K562 (cell line): ENCODE measurements around the gene LRRC8C. TPM values are rescaled to one million over a fixed set of nuclear protein-coding genes. Genes with fewer than 3 reads are reported as not detected.
"Not testable (repeated sequence)": the region's sequence is repeated elsewhere in the genome, so short reads cannot be mapped to it uniquely, and the experiment has no call there.

Experiments used
- ATAC-seq: fragments of 200-7000 bp; cut with Tn5 transposase; 3 replicates; pipeline ENCODE4 v1.9.1; 2020; ENCODE audit warnings: moderate library complexity
- BruUV-seq: library from RNA; stranded (reverse); fragments of 400-500 nt; replicated peaks from 2 replicates; lab custom pipeline; 2021; lab: Mats Ljungman, UMichigan
- CTCF ChIA-PET: fragments of 300-600 bp; formaldehyde crosslinking; extraction: SDS; loops from one replicate; lab custom pipeline; 2021; ENCODE audit warnings: low intra/inter-chr PET ratio; lab: Yijun Ruan, JAX
- POLR2A ChIA-PET: fragments of 300-600, 350-650 bp; sonication (Branson Sonifier 250); formaldehyde crosslinking; extraction: SDS; loops from one replicate; lab custom pipeline; 2021; ENCODE audit warnings: antibody characterized with exemption, inconsistent platforms; lab: Yijun Ruan, JAX
- DNase-seq, 4 experiments: peaks; one replicate each; pipeline versions ENCODE4 v3.0.0 to v3.0.0-alpha.2; 2011 to 2018; ENCODE audit warnings: low spot score in 3 of 4, mixed read lengths in 3 of 4; ENCODE audit errors: extremely low read depth in 1 of 4
- FAIRE-seq: peaks from 2 replicates; lab custom pipeline; 2011; peaks lifted over from hg19 to GRCh38; lab: Jason Lieb, UNC
- H2AFZ ChIP-seq: 2 replicates; pipeline ENCODE4 v1.6.0; 2011; ENCODE audit warnings: low read depth, low read length, control low read depth, inconsistent platforms
- H3K27ac ChIP-seq: fragments of 200-600 bp; 3 replicates; pipeline ENCODE4 v1.8.0; 2011; ENCODE audit warnings: low read depth, mild to moderate bottlenecking, control low read depth, inconsistent platforms, low read length, moderate library complexity, mixed read lengths; ENCODE audit errors: extremely low read depth
- H3K27me3 ChIP-seq, 2 experiments: fragments of 300-600 bp in 1 of 2; 2 replicates in 1 of 2; 3 replicates in 1 of 2; pipeline versions ENCODE4 v1.6.0 to v1.8.0; 2011; ENCODE audit warnings: inconsistent platforms in 2 of 2, low read length in 2 of 2, mild to moderate bottlenecking in 1 of 2, mixed read lengths in 1 of 2, moderate library complexity in 1 of 2; ENCODE audit not compliant: control insufficient read depth in 2 of 2, insufficient read depth in 2 of 2
- H3K36me3 ChIP-seq: fragments of 300-600 bp; 3 replicates; pipeline ENCODE4 v1.8.0; 2011; ENCODE audit warnings: mild to moderate bottlenecking, low read length, inconsistent platforms; ENCODE audit not compliant: control insufficient read depth, insufficient read depth
- H3K4me1 ChIP-seq, 2 experiments: fragments of 200-600 bp in 1 of 2; replicated peaks in 1 of 2; 2 replicates in 1 of 2; 3 replicates in 1 of 2; pipeline versions ENCODE4 v1.5.1 to v1.8.0; 2011; ENCODE audit warnings: inconsistent platforms in 2 of 2, low read length in 2 of 2, mild to moderate bottlenecking in 1 of 2, mixed read lengths in 1 of 2, moderate library complexity in 1 of 2; ENCODE audit not compliant: control insufficient read depth in 2 of 2, insufficient read depth in 2 of 2
- H3K4me2 ChIP-seq: 2 replicates; pipeline ENCODE4 v1.6.1; 2011; ENCODE audit warnings: low read length, control low read depth, inconsistent platforms, mixed read lengths; ENCODE audit not compliant: insufficient read depth
- H3K4me3 ChIP-seq: fragments of 200-600 bp; sonication (generic), shearing (Covaris generic); 2 replicates; pipeline ENCODE4 v1.5.1; 2016; ENCODE audit warnings: control low read depth, inconsistent platforms
- H3K79me2 ChIP-seq: fragments of 200-600 bp; 3 replicates; pipeline ENCODE4 v1.8.0; 2011; ENCODE audit warnings: low read length, inconsistent platforms; ENCODE audit not compliant: control insufficient read depth, insufficient read depth
- H3K9ac ChIP-seq, 2 experiments: 2 replicates each; pipeline versions ENCODE4 v1.6.0 to v1.6.1; 2011; ENCODE audit warnings: low read depth in 2 of 2, low read length in 2 of 2, control low read depth in 1 of 2, inconsistent platforms in 1 of 2, mild to moderate bottlenecking in 1 of 2, mixed read lengths in 1 of 2; ENCODE audit not compliant: insufficient read depth in 1 of 2
- H3K9me1 ChIP-seq: one replicate; pipeline ENCODE4 v1.6.0; 2011; ENCODE audit warnings: inconsistent platforms, mild to moderate bottlenecking, low read length, moderate library complexity; ENCODE audit not compliant: control insufficient read depth, insufficient read depth
- H3K9me3 ChIP-seq: replicated peaks from 2 replicates; pipeline ENCODE4 v1.5.1; 2011; ENCODE audit warnings: low read depth, low read length, inconsistent platforms; ENCODE audit not compliant: control insufficient read depth, insufficient read depth
- H4K20me1 ChIP-seq: replicated peaks from 2 replicates; pipeline ENCODE4 v1.6.1; 2011; ENCODE audit warnings: low read length, inconsistent platforms, mixed read lengths; ENCODE audit not compliant: control insufficient read depth, insufficient read depth
- ESRRA ChIP-seq: fragments of 450-650 bp; IDR thresholded peaks from 2 replicates; pipeline ENCODE4 v1.6.1; 2014; ENCODE audit warnings: low read depth, mild to moderate bottlenecking, moderate library complexity, borderline replicate concordance
- POLR2B ChIP-seq: fragments of 450-650 bp; IDR thresholded peaks from 2 replicates; pipeline ENCODE4 v1.6.1; 2018; ENCODE audit warnings: low read depth; ENCODE audit not compliant: partially characterized antibody
- PRPF4 ChIP-seq: fragments of 200-400 bp; formaldehyde crosslinking; IDR thresholded peaks from one replicate; pipeline ENCODE4 v1.6.1; 2017; ENCODE audit warnings: low read length, low read depth, mild to moderate bottlenecking; ENCODE audit not compliant: insufficient read depth, poor library complexity, severe bottlenecking
- RBM25 ChIP-seq: fragments of 200-400 bp; formaldehyde crosslinking; IDR thresholded peaks from 2 replicates; pipeline ENCODE4 v1.6.1; 2018; ENCODE audit warnings: low read length, low read depth, moderate library complexity; ENCODE audit not compliant: severe bottlenecking
- SMARCC2 ChIP-seq: fragments of 450-650 bp; IDR thresholded peaks from 2 replicates; pipeline ENCODE4 v1.6.1; 2017; ENCODE audit warnings: antibody characterized with exemption, moderate library complexity, mild to moderate bottlenecking, low read depth
- SNRNP70 ChIP-seq: fragments of 200-400 bp; formaldehyde crosslinking; optimal IDR thresholded peaks from 2 replicates; pipeline ENCODE3; 2017; ENCODE audit warnings: low read depth, low read length
- TCF3 ChIP-seq: sonication (generic); formaldehyde crosslinking; IDR thresholded peaks from 2 replicates; pipeline ENCODE4 v1.4.0; 2020; ENCODE audit warnings: mild to moderate bottlenecking, missing genetic modification reagents
- TCFL5 ChIP-seq: fragments of 250-450 bp; sonication (Bioruptor Pico); conservative IDR thresholded peaks from 2 replicates; pipeline ENCODE4 v1.6.1; 2021; ENCODE audit warnings: mild to moderate bottlenecking, moderate library complexity, matching md5 sums
- ZKSCAN8 ChIP-seq: fragments of 200-800 bp; sonication (Bioruptor generic); IDR thresholded peaks from 2 replicates; pipeline ENCODE4 v1.6.1; 2016; ENCODE audit warnings: missing genetic modification characterization, missing compliant biosample characterization
- ZNF140 ChIP-seq: fragments of 250-450 bp; sonication (Bioruptor Pico); IDR thresholded peaks from 2 replicates; pipeline ENCODE4 v1.8.0; 2021; ENCODE audit warnings: moderate library complexity, mild to moderate bottlenecking, inconsistent platforms
- ZNF184 ChIP-seq: sonication (generic); formaldehyde crosslinking; IDR thresholded peaks from 2 replicates; pipeline ENCODE4 v1.5.0; 2020; ENCODE audit warnings: missing genetic modification reagents
- ZNF76 ChIP-seq: fragments of 250-450 bp; sonication (Bioruptor Pico); IDR thresholded peaks from 2 replicates; pipeline ENCODE4 v1.4.0; 2020; ENCODE audit warnings: mild to moderate bottlenecking, moderate library complexity, borderline replicate concordance
- WGBS: fragments of 100-300 bp; shearing (Covaris generic); methylation state at CpG from one replicate; pipeline ENCODE4 v1.1.6; 2016; ENCODE audit warnings: low coverage, mixed read lengths; ENCODE audit not compliant: insufficient coverage; ENCODE audit errors: missing lambda C conversion rate; 5-methylcytosine and 5-hydroxymethylcytosine counted together
- in situ Hi-C: fragments of 300-500 bp; cut with MboI; formaldehyde crosslinking; loops from 4 replicates; pipeline ENCODE4 v1.15.0; 2018; ENCODE audit warnings: inconsistent platforms, mixed read lengths
- intact Hi-C: fragments of 100-400 bp; cut with micrococcal nuclease; formaldehyde crosslinking; loops from 2 replicates; pipeline ENCODE4 v1.14.2; 2022
- polyA plus RNA-seq, 8 experiments: library from polyadenylated mRNA; depleted of rRNA in 4 of 8; stranded (reverse) in 5 of 8; unstranded in 3 of 8; fragments of >200 nt; fragmentation: Nextera tagmentation in 2 of 8; fragmentation: Illumina TruSeq in 1 of 8; extraction: Ambion mirVana in 2 of 8; extraction: Trizol in 1 of 8; gene quantifications; 2 replicates each; pipeline versions ENCODE4 v1.2.1 to v1.2.3, GENCODE V29; 2011 to 2014; ENCODE audit warnings: inconsistent platforms in 1 of 8, missing spikeins in 1 of 8
- total RNA-seq, 7 experiments: library from RNA; depleted of rRNA in 6 of 7; stranded (reverse); fragments of >200 nt in 6 of 7; fragmentation: Illumina TruSeq in 2 of 7; extraction: Trizol in 2 of 7; gene quantifications; 2 replicates each; pipeline versions ENCODE4 v1.2.1 to v1.2.3, GENCODE V29; 2011 to 2021; ENCODE audit warnings: low replicate concordance in 1 of 7
- TF ChIP-seq, protein P1 (sequence below): fragments of 450-650 bp; IDR thresholded peaks from 2 replicates; pipeline ENCODE4 v1.6.1; 2016

The LRRC8C gene
- total and polyA plus RNA-seq, 9 of the 15 experiments (the other 6 are each of a cell fraction or from before 2014, with no cell fraction given) = 1.00 to 12.5 (median 4.5) TPM

DNA sequence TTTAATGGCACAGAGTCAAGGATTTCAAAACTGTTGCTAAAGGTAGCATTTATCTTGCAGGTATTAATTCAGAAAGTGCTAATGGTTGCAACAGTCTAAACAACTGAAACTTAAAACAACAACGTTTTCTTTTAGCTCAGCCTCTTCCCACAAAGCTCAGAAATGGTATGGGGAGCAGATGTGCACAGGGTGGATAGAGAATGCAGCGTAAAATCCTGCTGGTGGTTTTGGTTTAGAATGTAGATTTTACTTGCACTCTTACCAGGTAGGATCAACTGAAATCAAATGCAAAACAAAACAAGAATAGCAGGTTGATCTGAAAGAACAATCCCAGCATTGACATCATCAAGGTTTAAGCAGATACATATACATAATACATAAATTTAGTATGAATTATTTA lies 3.8 kb upstream of the LRRC8C start:
- DNase-seq = no peak

GRCh38 chr1:89629600-89629999 lies 3.3 kb upstream of the LRRC8C start:
- CTCF ChIA-PET = not testable (repeated sequence)

More for the DNA sequence above, 3.8 kb upstream of the LRRC8C start:
- Histone ChIP-seq H3K4me2 (no peak overlapping the region), H4K20me1 (no peaks in the 10 kb centered on the region), H3K4me1 (peaks cover 12 to 20% of the 10 kb centered on the region in 2 experiments), H3K9me3 (no peaks in the 10 kb centered on the region), H3K9me1 (no peaks in the 10 kb centered on the region), H3K27ac (no peak overlapping the region), H3K9ac (no peak overlapping the region), H2AFZ (no peak overlapping the region), H3K27me3 (no peaks in the 10 kb centered on the region), H3K4me3 (no peak overlapping the region), H3K79me2 (peaks cover 7% of the 10 kb centered on the region), H3K36me3 (no peaks in the 10 kb centered on the region)
- TF ChIP-seq ESRRA = no peak
- TF ChIP-seq TCF3 = no peak
- TF ChIP-seq POLR2B = no peak
- no peak for TF ChIP-seq SMARCC2
- no peak for TF ChIP-seq RBM25
- TF ChIP-seq PRPF4 = no peak
- TF ChIP-seq, protein P1, sequence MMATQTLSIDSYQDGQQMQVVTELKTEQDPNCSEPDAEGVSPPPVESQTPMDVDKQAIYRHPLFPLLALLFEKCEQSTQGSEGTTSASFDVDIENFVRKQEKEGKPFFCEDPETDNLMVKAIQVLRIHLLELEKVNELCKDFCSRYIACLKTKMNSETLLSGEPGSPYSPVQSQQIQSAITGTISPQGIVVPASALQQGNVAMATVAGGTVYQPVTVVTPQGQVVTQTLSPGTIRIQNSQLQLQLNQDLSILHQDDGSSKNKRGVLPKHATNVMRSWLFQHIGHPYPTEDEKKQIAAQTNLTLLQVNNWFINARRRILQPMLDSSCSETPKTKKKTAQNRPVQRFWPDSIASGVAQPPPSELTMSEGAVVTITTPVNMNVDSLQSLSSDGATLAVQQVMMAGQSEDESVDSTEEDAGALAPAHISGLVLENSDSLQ = no peak
- no peak for TF ChIP-seq SNRNP70
- no peak for TF ChIP-seq ZNF140 (CRISPR knock-in tag)
- no peak for TF ChIP-seq ZNF76 (CRISPR knock-in tag)
- TF ChIP-seq ZNF184 (CRISPR knock-in tag) = no peak
- TF ChIP-seq ZKSCAN8 (CRISPR knock-in tag) = no peak
- TF ChIP-seq TCFL5 (CRISPR knock-in tag) = no peak
- in situ Hi-C loops (no loop called here), intact Hi-C loops (no loop called here)
- 45% methylated on average over 2 of the region's 2 CpGs for WGBS
- FAIRE-seq (no peak), ATAC-seq (no peak)
- POLR2A ChIA-PET = interaction anchor here (0.8 kb wide), 1 partner anchor 20 kb away, joined by 3 read pairs; no protein-coding TSS in a partner anchor
- BruUV-seq = no TSS peak
- CTCF ChIA-PET = no interaction called here

More at GRCh38 chr1:89629600-89629999, 3.3 kb upstream of the LRRC8C start:
- H3K36me3 ChIP-seq, H3K9ac ChIP-seq, intact Hi-C loops, H3K4me2 ChIP-seq, BruUV-seq, H3K27ac ChIP-seq, FAIRE-seq, H3K9me3 ChIP-seq, DNase-seq, in situ Hi-C loops, H2AFZ ChIP-seq, H3K27me3 ChIP-seq, ATAC-seq, H3K9me1 ChIP-seq, H4K20me1 ChIP-seq, H3K4me3 ChIP-seq: not testable (repeated sequence)
- 68% methylated on average over 2 of the region's 2 CpGs for WGBS
- H3K79me2 ChIP-seq = peaks cover 12% of the 10 kb centered on the region
- POLR2A ChIA-PET = interaction anchor here (0.8 kb wide), 2 partner anchors 19 to 21 kb away, joined by 3 to 4 read pairs; no protein-coding TSS in a partner anchor
- peaks cover 13 to 20% of the 10 kb centered on the region in 2 experiments for H3K4me1 ChIP-seq
